Pancreas (tissue), 10 donors: ENCODE data around the gene TFPT. TPM values are rescaled to one million over a fixed set of nuclear protein-coding genes. Genes with fewer than 3 reads are reported as not detected.

Experiments used
- ATAC-seq, 4 donors: fragments of 200-7000 bp; cut with Tn5 transposase; one replicate each; pipeline versions ENCODE4 v1.8.0 to v1.9.1; 2020; ENCODE audit warnings: mild to moderate bottlenecking in 4 of 4, moderate library complexity in 4 of 4
- DNase-seq, 6 donors: peaks; one replicate each; pipeline ENCODE4 v3.0.0-alpha.2; 2020
- FAIRE-seq: peaks from 2 replicates; lab custom pipeline; 2012; peaks lifted over from hg19 to GRCh38; lab: Jason Lieb, UNC
- H3K27ac ChIP-seq, 4 donors: fragments of 200-600 bp; sonication (generic); 1 replicate in 3 of 4; 2 replicates in 1 of 4; pipeline versions ENCODE4 v1.5.0 to v1.8.0; 2020
- H3K27me3 ChIP-seq, 4 donors: fragments of 200-600 bp; one replicate each; pipeline ENCODE4 v1.8.0; 2021
- H3K36me3 ChIP-seq, 3 donors: fragments of 200-600 bp; sonication (generic) in 1 of 3; one replicate each; pipeline versions ENCODE4 v1.5.0 to v1.8.0; 2020 to 2021
- H3K4me1 ChIP-seq, 3 donors: fragments of 200-600 bp; one replicate each; pipeline ENCODE4 v1.8.0; 2021
- H3K4me3 ChIP-seq, 4 donors: fragments of 200-600 bp; sonication (generic) in 2 of 4; one replicate each; pipeline versions ENCODE4 v1.5.0 to v1.8.0; 2020 to 2021
- H3K9me3 ChIP-seq, 4 donors: fragments of 200-600 bp; one replicate each; pipeline ENCODE4 v1.8.0; 2021
- CTCF ChIP-seq, 4 donors: fragments of 200-600 bp; sonication (generic) in 3 of 4; IDR thresholded peaks; one replicate each; pipeline versions ENCODE4 v1.5.0 to v1.8.0; 2021; ENCODE audit warnings: antibody characterized with exemption in 4 of 4
- WGBS, 2 donors: extraction: QIAGEN DNeasy Blood & Tissue Kit; methylation state at CpG; one replicate each; pipeline ENCODE4 v1.1.7; 2013; 5-methylcytosine and 5-hydroxymethylcytosine counted together
- intact Hi-C, 3 donors: fragments of 100-400 bp; cut with DNase I; formaldehyde crosslinking; loops; one replicate each; pipeline versions ENCODE4 v1.11.1 to v1.14.2; 2022
- polyA plus RNA-seq, 2 donors: library from polyadenylated mRNA; stranded (reverse); fragments of 200-250 nt; gene quantifications; one replicate each; pipeline ENCODE4 v1.2.3, GENCODE V29; 2013
- total RNA-seq, 6 donors: library from RNA; stranded (reverse); fragmentation: NEBNext Ultra II Directional in 4 of 6; extraction: Animal tissue kit (Norgen Biotek cat#: 25700) in 4 of 6; gene quantifications; one replicate each; pipeline versions ENCODE4 v1.2.1 to v1.2.4, GENCODE V29; 2021 to 2023
- donor health status: healthy with polysubstance abuse.
- donor health status: DM: no; HTN: no; CAD: no; lungs with moderate emphysema.
- donor health status: DM: no; HTN: no; CAD: no.
- donor health status: control.
- donor health status: control.
- donor health status: Bipolar disorder and iron deficiency.
- donor health status: DM: yes; HTN: yes; CAD: no.
- donor health status: DM: no; HTN: no; CAD: no.
- donor health status: DM: no; HTN: no; CAD: no.
- donor health status: DM: yes; HTN: yes; CAD: no.

Gene TFPT
- total and polyA plus RNA-seq, 8 donors = 3.8 to 16.6 (median 5.2) TPM

- no peak for DNase-seq
- H3K4me1 ChIP-seq = no peaks in the 10 kb centered on the region
- WGBS, 2 donors = 83 to 89% methylated on average over 12 of the region's 12 CpGs
- TF ChIP-seq CTCF (IDR thresholded peaks at IDR 0.05) = no peak
- no peak for FAIRE-seq
- H3K27me3 ChIP-seq = no peaks in the 10 kb centered on the region
- no peak for ATAC-seq
- H3K4me3 ChIP-seq = no peak overlapping the region
- peaks cover 4 to 78% (median 63%) of the 10 kb centered on the region in 3 donors for H3K36me3 ChIP-seq
- H3K9me3 ChIP-seq = no peaks in the 10 kb centered on the region
- no peak overlapping the region for H3K27ac ChIP-seq
- intact Hi-C loops = no loop called here
These were observed 33.8 kb upstream of the TFPT start for GRCh38 chr19:54149021-54149812.

- Histone ChIP-seq H3K27me3 (no peaks in the 10 kb centered on the region), H3K9me3 (no peaks in the 10 kb centered on the region), H3K4me1 (no peaks in the 10 kb centered on the region), H3K27ac (no peak overlapping the region), H3K36me3 (peaks cover 9 to 78% (median 61%) of the 10 kb centered on the region in 3 donors), H3K4me3 (no peak overlapping the region)
- intact Hi-C loops = no loop called here
- ATAC-seq (no peak), DNase-seq (peak in 2 of 6 donors; percentile 54 to 84), FAIRE-seq (no peak)
- 86 to 88% methylated on average over 11 to 19 of the region's 19 CpGs for WGBS, 2 donors
- no peak for TF ChIP-seq CTCF (IDR thresholded peaks at IDR 0.05)
These were observed 32.7 kb upstream of the TFPT start for GRCh38 chr19:54148158-54148557.

GRCh38 chr19:54147676-54148075 lies 32.2 kb upstream of the TFPT start:
- Histone ChIP-seq H3K27me3 (no peaks in the 10 kb centered on the region), H3K36me3 (peaks cover 9 to 78% (median 61%) of the 10 kb centered on the region in 3 donors), H3K4me1 (no peaks in the 10 kb centered on the region), H3K27ac (no peak overlapping the region), H3K9me3 (no peaks in the 10 kb centered on the region), H3K4me3 (no peak overlapping the region)
- 90 to 94% methylated on average over 2 to 3 of the region's 3 CpGs for WGBS, 2 donors
- no peak for TF ChIP-seq CTCF (IDR thresholded peaks at IDR 0.05)
- no peak for FAIRE-seq
- ATAC-seq = peak in 2 of 4 donors; percentile 4 to 20
- intact Hi-C loops = no loop called here
- DNase-seq = no peak

- FAIRE-seq (no peak), DNase-seq (no peak), ATAC-seq (no peak)
- intact Hi-C loops = no loop called here
- H3K4me3 ChIP-seq = no peak overlapping the region
- H3K9me3 ChIP-seq = no peaks in the 10 kb centered on the region
- WGBS, 2 donors = 91 to 92% methylated on average over 28 of the region's 28 CpGs
- peaks cover 9 to 62% (median 53%) of the 10 kb centered on the region in 3 donors for H3K36me3 ChIP-seq
- peaks cover 0 to 4% (median 0%) of the 10 kb centered on the region in 3 donors for H3K4me1 ChIP-seq
- H3K27ac ChIP-seq = no peak overlapping the region
- H3K27me3 ChIP-seq = no peaks in the 10 kb centered on the region
- no peak for TF ChIP-seq CTCF (IDR thresholded peaks at IDR 0.05)
These were observed 30.2 kb upstream of the TFPT start for GRCh38 chr19:54145541-54146158.
